Left lobe of liver (tissue), 2 donors: ENCODE results near the gene TADA2B. TPM values are rescaled to one million over a fixed set of nuclear protein-coding genes. Genes with fewer than 3 reads are reported as not detected.

Experiments used
- ATAC-seq: fragments of 200-7000 bp; cut with Tn5 transposase; one replicate; pipeline ENCODE4 v1.9.1; 2020; ENCODE audit warnings: mild to moderate bottlenecking, moderate library complexity
- DNase-seq: peaks from one replicate; pipeline ENCODE4 v3.0.0-alpha.2; 2020; ENCODE audit warnings: low spot score
- total RNA-seq: library from RNA; stranded (reverse); gene quantifications from one replicate; pipeline ENCODE4 v1.2.1, GENCODE V29; 2021
- donor health status: DM: no; HTN: no; CAD: no; lungs with moderate emphysema.
- donor health status: DM: no; HTN: yes; CAD: no.

TADA2B gene
- total RNA-seq, 1 donor from 2014 or later, result 18.6 TPM

DNA sequence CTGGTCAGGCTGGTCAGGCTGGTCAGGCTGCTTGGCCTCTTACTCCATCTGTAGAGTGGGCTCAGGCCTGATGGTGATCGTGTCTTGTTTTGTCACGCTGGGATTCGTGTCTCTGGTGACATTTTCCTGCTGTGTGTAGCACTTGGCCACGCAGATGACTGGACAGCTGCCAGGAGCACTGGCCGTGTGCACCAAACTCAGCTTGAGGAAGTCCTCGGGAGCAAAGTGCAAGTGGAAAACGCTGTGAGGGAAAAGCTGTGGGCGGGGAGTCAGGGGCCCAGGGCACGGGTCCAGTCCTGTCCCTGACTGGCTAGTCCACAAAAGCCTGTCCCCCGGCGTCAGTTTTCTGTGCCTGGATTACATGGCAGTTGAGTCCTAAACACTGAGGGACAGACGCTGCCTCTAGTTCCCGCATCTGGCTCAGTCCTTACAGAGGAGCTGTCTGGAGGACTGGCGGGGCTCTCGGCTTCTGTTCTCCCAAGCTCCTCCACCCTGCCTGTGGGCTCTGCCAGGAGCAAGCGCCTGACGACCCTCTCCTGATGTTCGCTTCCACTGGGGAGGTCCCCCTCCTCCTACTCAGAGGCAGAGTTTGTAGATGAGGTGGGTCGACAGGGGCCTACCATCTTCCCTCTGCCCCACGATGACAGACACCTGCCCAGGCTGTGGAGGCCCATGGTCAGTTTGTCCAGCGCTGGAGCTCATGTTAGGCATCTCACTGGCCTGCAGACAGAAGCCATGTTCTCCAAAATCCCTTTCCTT lies 60.6 kb downstream of the TADA2B start:
- DNase-seq (peak; percentile 85), ATAC-seq (peak; percentile 58)

DNA sequence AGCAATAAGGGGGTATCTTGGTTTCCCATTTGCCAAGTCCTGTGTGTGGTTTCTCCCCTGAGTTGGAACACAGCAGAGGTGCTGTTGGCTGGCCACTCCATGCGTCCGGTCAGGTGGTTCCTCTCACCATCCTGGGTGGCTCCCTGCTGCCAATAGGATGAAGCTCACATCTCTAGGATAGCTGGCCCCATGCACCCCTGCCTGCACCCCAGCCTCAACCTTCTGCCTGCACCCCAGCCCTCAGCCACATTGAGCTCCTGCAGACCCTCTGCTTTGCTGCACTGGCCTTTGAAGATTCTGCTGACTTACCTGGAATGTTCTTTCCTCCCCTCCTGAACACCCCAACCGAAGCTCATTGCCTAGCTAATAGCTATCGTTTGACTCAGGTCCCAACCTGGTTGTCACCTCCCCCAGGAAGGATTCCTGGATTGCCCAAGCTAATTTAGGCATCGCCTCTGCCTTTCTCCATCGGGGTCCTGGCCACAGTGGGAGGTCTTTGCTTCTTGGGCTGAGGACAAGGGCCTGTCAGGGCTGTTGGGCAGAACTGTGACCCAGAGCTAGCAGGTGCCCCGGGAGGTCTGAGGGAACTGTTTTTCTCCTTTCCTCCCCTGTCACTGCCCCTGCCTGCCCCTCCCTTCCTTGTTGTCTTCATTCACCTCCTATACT lies 61.3 kb downstream of the TADA2B start:
- DNase-seq (no peak), ATAC-seq (no peak)

DNA sequence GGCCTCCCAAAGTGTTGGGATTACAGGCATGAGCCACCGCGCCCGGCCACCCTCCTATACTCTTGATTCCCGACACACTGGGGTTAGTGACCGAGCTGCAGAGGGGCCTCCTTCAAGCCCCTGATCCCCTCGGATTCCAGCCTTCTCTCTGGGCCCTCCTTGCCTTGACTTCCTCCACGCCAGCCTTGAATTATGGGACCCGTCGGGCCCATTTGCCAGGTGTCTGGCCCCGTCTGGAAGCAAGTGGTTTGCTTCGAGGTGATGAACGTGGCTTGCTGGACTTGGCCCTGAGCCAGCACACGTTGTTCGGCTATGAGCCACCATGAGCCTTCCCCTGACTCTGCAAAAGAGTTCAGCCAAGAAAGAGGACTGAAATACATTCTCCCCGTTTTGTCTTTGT lies 62.1 kb downstream of the TADA2B start:
- ATAC-seq, result no peak
- DNase-seq, result no peak

DNA sequence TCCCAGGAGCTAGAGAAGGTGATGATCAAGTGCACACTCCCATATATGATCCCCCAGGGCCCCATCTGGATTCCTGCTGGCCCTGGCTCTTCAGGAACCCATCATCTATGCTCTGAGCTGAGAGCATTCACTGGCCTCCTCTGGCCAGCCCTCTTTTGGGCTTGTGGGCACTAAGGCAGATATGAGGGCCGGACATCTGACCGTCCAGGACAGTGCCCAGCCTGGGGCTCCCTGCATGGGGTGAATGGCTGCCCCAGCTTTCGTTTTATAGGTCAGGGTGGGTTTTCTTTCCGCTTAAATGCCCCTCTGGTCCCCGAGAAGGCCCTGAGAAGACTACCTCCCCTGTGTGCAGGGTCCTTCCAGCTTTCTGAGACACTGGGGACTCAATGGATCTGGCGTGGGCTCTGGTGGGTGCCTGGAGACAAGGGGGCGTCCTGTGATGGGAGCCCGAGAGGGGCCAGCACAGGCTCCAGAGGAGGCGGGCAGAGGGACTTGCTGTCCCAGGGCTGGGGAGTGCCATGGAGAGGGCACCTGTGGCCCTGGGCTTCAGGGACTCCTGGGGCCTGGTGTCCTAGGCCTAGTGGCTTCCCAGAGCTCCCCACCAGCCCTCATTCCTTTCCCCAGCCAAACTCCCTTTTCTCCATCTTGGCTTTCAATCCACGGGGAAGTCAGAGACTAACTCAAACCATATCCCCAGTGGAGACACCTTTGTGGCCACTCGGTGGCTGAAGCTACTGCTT lies 64.2 kb downstream of the TADA2B start:
- DNase-seq, result no peak
- ATAC-seq, result no peak

Other genes with a start within 250 kb of the TADA2B start
- 29.3 TPM for gene TBC1D14, start 133.5 kb upstream of the TADA2B start, total RNA-seq
- gene GRPEL1, start 24.7 kb downstream of the TADA2B start, total RNA-seq, result 37.3 TPM
- gene SORCS2, start 149.2 kb downstream of the TADA2B start, total RNA-seq, result 0.35 TPM